ENCODE data around the gene ATOH8. TPM values are rescaled to one million over a fixed set of nuclear protein-coding genes. Genes with fewer than 3 reads are reported as not detected.

The ATOH8 gene
- total RNA-seq, 1 donor from 2014 or later: 1.9 TPM

DNA sequence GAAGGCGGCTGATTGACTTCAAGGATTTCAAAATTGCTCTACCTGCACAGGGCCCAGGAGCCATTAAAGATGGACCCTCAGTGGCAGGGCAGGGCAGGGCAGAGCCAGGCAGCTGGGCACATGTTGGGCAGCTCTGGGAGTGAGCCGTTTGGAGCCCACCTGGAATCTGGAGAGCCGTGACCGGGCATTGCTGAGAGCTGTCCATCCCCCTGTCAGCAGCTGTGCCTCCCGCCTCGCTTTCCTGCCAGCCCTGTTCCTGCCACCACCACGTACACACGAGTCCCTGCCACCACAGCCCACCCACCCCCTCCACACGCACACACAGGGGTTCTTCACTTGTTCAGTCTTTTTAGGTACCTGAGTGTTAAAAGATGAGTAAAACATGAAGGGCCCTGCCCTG is 22.9 kb downstream of the ATOH8 start:
- Histone ChIP-seq H3K9me3 (ENCODE audit: insufficient read depth, low read depth, low read length) (no peaks in the 10 kb centered on the region), H4K20me1 (ENCODE audit: insufficient read depth, low read length) (peaks cover 12% of the 10 kb centered on the region), H3K4me3 (ENCODE audit: insufficient read depth, low read depth, low read length) (no peak overlapping the region), H3K9ac (ENCODE audit: low read length) (no peak overlapping the region), H2AFZ (ENCODE audit: low read depth, low read length) (no peak overlapping the region), H3K27ac (ENCODE audit: low read depth, low read length) (no peak overlapping the region), H3K27me3 (ENCODE audit: insufficient read depth, low read length) (no peaks in the 10 kb centered on the region), H3K79me2 (ENCODE audit: insufficient read depth, low read length) (no peaks in the 10 kb centered on the region), H3K4me2 (ENCODE audit: low read length) (no peak overlapping the region), H3K36me3 (ENCODE audit: insufficient read depth, low read length) (no peaks in the 10 kb centered on the region), H3K4me1 (ENCODE audit: insufficient read depth, low read length) (peaks cover 19% of the 10 kb centered on the region)
- peaks cover 64% of the 10 kb centered on the region for H3K27me3 Mint-ChIP-seq (ENCODE audit: low read depth, unreplicated experiment)
- peaks cover 8% of the 10 kb centered on the region for H3K4me1 Mint-ChIP-seq (ENCODE audit: low read depth, unreplicated experiment)
- peaks cover 1% of the 10 kb centered on the region for H3K9me3 Mint-ChIP-seq (ENCODE audit: unreplicated experiment)
- no peak for FAIRE-seq
- H3K36me3 Mint-ChIP-seq (ENCODE audit: low read depth, unreplicated experiment): peaks cover 2% of the 10 kb centered on the region
- H3K27ac Mint-ChIP-seq (ENCODE audit: unreplicated experiment): no peak overlapping the region
- H3K4me3 Mint-ChIP-seq (ENCODE audit: unreplicated experiment): no peak overlapping the region
- TF ChIP-seq EZH2 (IDR thresholded peaks at IDR 0.05; ENCODE audit: insufficient read depth, low read length): no peak
- TF ChIP-seq, protein P1, sequence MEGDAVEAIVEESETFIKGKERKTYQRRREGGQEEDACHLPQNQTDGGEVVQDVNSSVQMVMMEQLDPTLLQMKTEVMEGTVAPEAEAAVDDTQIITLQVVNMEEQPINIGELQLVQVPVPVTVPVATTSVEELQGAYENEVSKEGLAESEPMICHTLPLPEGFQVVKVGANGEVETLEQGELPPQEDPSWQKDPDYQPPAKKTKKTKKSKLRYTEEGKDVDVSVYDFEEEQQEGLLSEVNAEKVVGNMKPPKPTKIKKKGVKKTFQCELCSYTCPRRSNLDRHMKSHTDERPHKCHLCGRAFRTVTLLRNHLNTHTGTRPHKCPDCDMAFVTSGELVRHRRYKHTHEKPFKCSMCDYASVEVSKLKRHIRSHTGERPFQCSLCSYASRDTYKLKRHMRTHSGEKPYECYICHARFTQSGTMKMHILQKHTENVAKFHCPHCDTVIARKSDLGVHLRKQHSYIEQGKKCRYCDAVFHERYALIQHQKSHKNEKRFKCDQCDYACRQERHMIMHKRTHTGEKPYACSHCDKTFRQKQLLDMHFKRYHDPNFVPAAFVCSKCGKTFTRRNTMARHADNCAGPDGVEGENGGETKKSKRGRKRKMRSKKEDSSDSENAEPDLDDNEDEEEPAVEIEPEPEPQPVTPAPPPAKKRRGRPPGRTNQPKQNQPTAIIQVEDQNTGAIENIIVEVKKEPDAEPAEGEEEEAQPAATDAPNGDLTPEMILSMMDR (IDR thresholded peaks at IDR 0.05; ENCODE audit: insufficient read depth, low read depth, low read length): no peak
- DNase-seq (ENCODE audit: low read depth): no peak

DNA sequence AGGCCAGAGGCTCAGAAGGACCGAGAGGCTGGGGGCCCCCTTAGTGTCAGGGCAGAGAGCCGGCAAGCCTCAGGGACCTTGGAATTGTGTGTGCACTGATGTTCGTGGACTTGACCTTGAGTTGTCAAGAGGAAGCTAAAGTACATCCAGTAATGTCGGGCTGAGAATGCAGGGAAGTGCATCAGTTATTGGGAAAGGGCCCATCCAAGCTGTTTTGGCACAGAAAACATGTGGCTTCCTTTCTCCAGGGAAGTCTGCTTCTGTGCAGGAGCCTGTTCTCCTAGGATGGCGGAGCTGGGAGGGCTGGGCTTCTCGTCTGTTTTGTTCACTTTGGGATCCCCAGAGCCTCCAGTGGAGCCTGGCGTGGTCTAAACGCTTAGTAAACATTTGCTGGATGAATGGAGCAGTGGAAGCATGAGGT is 23.7 kb downstream of the ATOH8 start:
- Histone ChIP-seq H3K4me3 (ENCODE audit: insufficient read depth, low read depth, low read length) (no peak overlapping the region), H3K4me2 (ENCODE audit: low read length) (no peak overlapping the region), H3K4me1 (ENCODE audit: insufficient read depth, low read length) (peaks cover 13% of the 10 kb centered on the region), H3K27me3 (ENCODE audit: insufficient read depth, low read length) (no peaks in the 10 kb centered on the region), H2AFZ (ENCODE audit: low read depth, low read length) (no peak overlapping the region), H3K9ac (ENCODE audit: low read length) (no peak overlapping the region), H3K9me3 (ENCODE audit: insufficient read depth, low read depth, low read length) (no peaks in the 10 kb centered on the region), H4K20me1 (ENCODE audit: insufficient read depth, low read length) (peaks cover 12% of the 10 kb centered on the region), H3K79me2 (ENCODE audit: insufficient read depth, low read length) (no peaks in the 10 kb centered on the region), H3K36me3 (ENCODE audit: insufficient read depth, low read length) (no peaks in the 10 kb centered on the region), H3K27ac (ENCODE audit: low read depth, low read length) (no peak overlapping the region)
- Mint-ChIP-seq H3K9me3 (ENCODE audit: unreplicated experiment) (peaks cover 1% of the 10 kb centered on the region), H3K27ac (ENCODE audit: unreplicated experiment) (no peak overlapping the region), H3K36me3 (ENCODE audit: low read depth, unreplicated experiment) (peaks cover 2% of the 10 kb centered on the region), H3K4me3 (ENCODE audit: unreplicated experiment) (no peak overlapping the region), H3K4me1 (ENCODE audit: low read depth, unreplicated experiment) (peaks cover 6% of the 10 kb centered on the region), H3K27me3 (ENCODE audit: low read depth, unreplicated experiment) (peaks cover 64% of the 10 kb centered on the region)
- DNase-seq (ENCODE audit: low read depth) (no peak), FAIRE-seq (no peak)
- no peak for TF ChIP-seq EZH2 (IDR thresholded peaks at IDR 0.05; ENCODE audit: insufficient read depth, low read length)
- TF ChIP-seq, protein P1 (IDR thresholded peaks at IDR 0.05; ENCODE audit: insufficient read depth, low read depth, low read length): no peak

DNA sequence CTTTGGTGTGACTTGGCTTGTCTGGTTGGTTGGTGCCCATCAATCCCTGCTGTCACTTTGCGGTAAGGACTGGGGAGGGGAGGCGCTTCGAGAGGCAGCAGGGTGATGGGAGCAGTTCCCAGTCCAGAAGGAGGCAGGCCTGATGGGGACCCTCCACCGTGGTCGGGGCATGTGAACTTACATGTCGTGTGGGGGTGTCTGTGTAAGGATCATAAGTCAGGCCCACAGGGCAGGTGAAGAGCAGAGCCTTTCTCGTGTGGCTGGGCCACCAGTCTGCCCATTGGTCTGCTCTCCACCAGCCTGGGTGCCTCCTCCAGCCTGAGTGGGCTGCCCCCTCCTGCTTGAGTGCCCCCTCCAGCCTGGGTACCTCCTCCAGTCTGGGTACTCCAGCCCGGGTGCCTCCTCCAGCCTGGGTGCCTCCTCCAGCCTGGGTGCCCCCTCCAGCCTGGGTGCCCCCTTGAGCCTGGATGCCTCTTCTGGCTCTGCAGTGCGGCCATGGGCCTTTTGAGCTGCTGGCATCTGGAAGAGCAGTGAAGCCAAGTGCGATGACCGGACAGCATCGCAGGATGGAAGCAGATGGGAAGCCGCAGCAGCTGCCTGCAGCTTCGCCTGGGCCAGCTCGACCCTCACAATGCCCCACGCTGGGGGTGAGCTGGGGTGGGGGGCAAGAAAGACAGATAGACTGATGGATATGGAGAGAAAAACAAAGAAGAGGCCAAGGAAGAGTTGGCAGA is 25.0 kb downstream of the ATOH8 start:
- no peaks in the 10 kb centered on the region for H3K4me1 Mint-ChIP-seq (ENCODE audit: low read depth, unreplicated experiment)
- H3K4me1 ChIP-seq (ENCODE audit: insufficient read depth, low read length): no peaks in the 10 kb centered on the region
- H3K27ac Mint-ChIP-seq (ENCODE audit: unreplicated experiment): peak overlapping the region; percentile 81
- peaks cover 2% of the 10 kb centered on the region for H3K36me3 Mint-ChIP-seq (ENCODE audit: low read depth, unreplicated experiment)
- H3K9me3 Mint-ChIP-seq (ENCODE audit: unreplicated experiment): peaks cover 1% of the 10 kb centered on the region
- no peaks in the 10 kb centered on the region for H3K36me3 ChIP-seq (ENCODE audit: insufficient read depth, low read length)
- H3K9ac ChIP-seq (ENCODE audit: low read length): no peak overlapping the region
- H4K20me1 ChIP-seq (ENCODE audit: insufficient read depth, low read length): peaks cover 12% of the 10 kb centered on the region
- H3K4me3 ChIP-seq (ENCODE audit: insufficient read depth, low read depth, low read length): no peak overlapping the region
- H3K27me3 ChIP-seq (ENCODE audit: insufficient read depth, low read length): no peaks in the 10 kb centered on the region
- H3K9me3 ChIP-seq (ENCODE audit: insufficient read depth, low read depth, low read length): no peaks in the 10 kb centered on the region
- H3K79me2 ChIP-seq (ENCODE audit: insufficient read depth, low read length): no peaks in the 10 kb centered on the region
- no peak for DNase-seq (ENCODE audit: low read depth)
- peaks cover 58% of the 10 kb centered on the region for H3K27me3 Mint-ChIP-seq (ENCODE audit: low read depth, unreplicated experiment)
- H3K4me3 Mint-ChIP-seq (ENCODE audit: unreplicated experiment): peak overlapping the region; percentile 54
- no peak overlapping the region for H3K4me2 ChIP-seq (ENCODE audit: low read length)
- no peak overlapping the region for H2AFZ ChIP-seq (ENCODE audit: low read depth, low read length)
- no peak for FAIRE-seq
- TF ChIP-seq, protein P1 (IDR thresholded peaks at IDR 0.05; ENCODE audit: insufficient read depth, low read depth, low read length): no peak
- TF ChIP-seq EZH2 (IDR thresholded peaks at IDR 0.05; ENCODE audit: insufficient read depth, low read length): no peak
- no peak overlapping the region for H3K27ac ChIP-seq (ENCODE audit: low read depth, low read length)
